ENCODE measurements around the gene PLEKHH2.

PLEKHH2 gene

GRCh38 chr2:43812006-43812405 lies 174.9 kb downstream of the PLEKHH2 start:
- no peak for DNase-seq (ENCODE audit: low read depth in 2 of 2)

GRCh38 chr2:43812947-43813346 lies 175.9 kb downstream of the PLEKHH2 start:
- no peak for DNase-seq (ENCODE audit: low read depth in 2 of 2)

GRCh38 chr2:43814711-43815110 lies 177.7 kb downstream of the PLEKHH2 start:
- no peak for DNase-seq (ENCODE audit: low read depth in 2 of 2)

Measured in stimulated activated CD8-positive, alpha-beta memory T cell treated with anti-CD3 and anti-CD28 coated beads, Interleukin-15, amount 100 ng/mL, for 4 hours (primary cell).